ENCODE results near the gene SUFU.

The SUFU gene

DNA sequence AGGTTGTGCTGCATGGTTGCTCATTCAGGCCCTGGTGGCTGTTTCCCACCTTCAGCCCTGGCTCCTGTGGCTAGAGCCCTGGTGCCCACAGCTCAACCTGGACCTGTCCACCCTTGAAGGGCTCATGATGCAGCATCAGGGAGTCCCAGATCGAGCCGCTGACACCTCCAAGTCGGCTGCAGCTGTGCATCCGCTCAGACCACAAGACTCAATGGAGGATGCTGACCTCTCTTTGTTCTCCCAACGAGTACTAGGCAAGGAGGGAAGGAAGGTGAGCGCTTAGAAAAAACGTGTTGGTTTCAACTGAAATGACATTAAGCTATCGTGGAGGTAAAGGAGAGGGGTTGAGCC lies 43.0 kb upstream of the SUFU start:
- no peak for DNase-seq (ENCODE audit: extremely low spot score)
- CTCF ChIA-PET, result no interaction called here
- POLR2A ChIA-PET, result interaction anchor here (0.9 to 4.9 kb wide), 5 partner anchors 10 to 40 kb away, joined by 4 to 101 read pairs (median 5); partner anchors contain the start of genes C10orf95, CUEDC2 and FBXL15
- TF ChIP-seq HDGF (IDR thresholded peaks at IDR 0.05; ENCODE audit: borderline replicate concordance), result 0 out of 2 replicates have a peak, but pooled peaks have one; percentile 43
- TF ChIP-seq NFRKB (IDR thresholded peaks at IDR 0.05), result no peak

DNA sequence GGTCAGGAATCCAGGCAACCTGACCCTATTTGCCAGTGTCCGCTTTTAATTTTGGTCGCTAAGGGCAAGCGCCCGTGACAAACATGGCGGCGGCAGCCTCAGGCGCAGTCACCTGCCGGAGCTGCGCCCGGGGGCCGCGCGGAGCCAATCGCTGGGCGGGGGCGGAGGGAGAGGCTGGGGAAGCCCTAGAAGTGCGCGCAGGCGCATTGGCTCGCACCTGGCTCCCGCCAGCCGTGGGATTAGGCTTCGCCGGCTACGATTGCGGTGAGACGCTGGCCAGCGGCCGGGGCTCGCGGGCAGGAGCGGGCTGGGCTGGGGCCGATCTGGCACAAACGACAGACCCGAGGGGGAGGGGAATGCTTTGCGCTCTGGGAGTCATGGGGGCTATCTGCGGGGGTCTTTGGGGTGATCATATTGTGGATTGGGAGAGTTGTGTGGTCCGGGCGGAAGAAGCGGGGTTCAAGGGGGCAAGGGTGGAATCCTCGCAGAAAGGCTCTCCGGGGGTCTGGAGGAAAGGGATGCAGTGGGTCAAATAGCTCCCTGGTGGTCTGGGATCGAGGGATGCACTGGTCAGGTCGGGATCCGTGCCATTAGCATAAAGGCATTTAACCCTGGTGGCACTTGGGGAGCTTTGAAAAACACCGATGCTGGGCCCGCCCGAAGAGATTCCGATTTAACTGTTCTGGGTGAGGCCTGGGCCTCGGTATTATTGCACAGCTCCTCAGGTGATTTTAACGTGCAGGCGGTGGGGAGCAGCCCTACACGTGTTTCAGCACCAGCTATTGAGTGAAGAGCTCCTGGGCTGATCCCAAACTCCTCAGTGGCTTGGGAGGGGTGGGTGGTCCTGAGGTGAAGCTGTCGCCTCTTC lies 42.4 kb upstream of the SUFU start:
- ChIA-PET CTCF (interaction anchor here (1.0 to 2.8 kb wide), 3 partner anchors 9 to 230 kb away, joined by 3 to 24 read pairs (median 3); partner anchors contain the start of gene C10orf95), POLR2A (interaction anchor here (0.6 to 4.9 kb wide), 13 partner anchors 10 to 62 kb away, joined by 3 to 101 read pairs (median 4); partner anchors contain the start of genes C10orf95, CUEDC2 and FBXL15)
- DNase-seq (ENCODE audit: extremely low spot score), result peak; percentile 100
- TF ChIP-seq HDGF (IDR thresholded peaks at IDR 0.05; ENCODE audit: borderline replicate concordance) (no peak), SP1 (IDR thresholded peaks at IDR 0.05) (no peak), TARDBP (IDR thresholded peaks at IDR 0.05) (no peak), FOXM1 (IDR thresholded peaks at IDR 0.05; ENCODE audit: borderline replicate concordance) (peak; percentile 11; the same call in 1 of the 2 replicates), FOXA1 (IDR thresholded peaks at IDR 0.05) (no peak), ZNF384 (IDR thresholded peaks at IDR 0.05) (no peak), L3MBTL2 (conservative IDR thresholded peaks at IDR 0.05) (peak; percentile 87), ARNT (IDR thresholded peaks at IDR 0.05) (no peak)

- no peak for DNase-seq (ENCODE audit: extremely low spot score)
- CTCF ChIA-PET, result interaction anchor here (0.7 to 2.8 kb wide), 5 partner anchors 10 to 63 kb away, joined by 3 to 24 read pairs (median 3); partner anchors contain the start of gene C10orf95
- POLR2A ChIA-PET, result interaction anchor here (0.6 to 4.9 kb wide), 12 partner anchors 9 to 514 kb away, joined by 3 to 101 read pairs (median 4); partner anchors contain the start of genes C10orf95, CUEDC2, FBXL15 and SUFU
- TF ChIP-seq FOXM1 (IDR thresholded peaks at IDR 0.05; ENCODE audit: borderline replicate concordance), result no peak
- TF ChIP-seq FOXK2 (IDR thresholded peaks at IDR 0.05), result no peak
- no peak for TF ChIP-seq HDGF (IDR thresholded peaks at IDR 0.05; ENCODE audit: borderline replicate concordance)
- TF ChIP-seq CTBP1 (IDR thresholded peaks at IDR 0.05; ENCODE audit: borderline replicate concordance), result no peak
These were observed 41.2 kb upstream of the SUFU start for GRCh38 chr10:102462512-102463054.

- TF ChIP-seq SUZ12 (IDR thresholded peaks at IDR 0.05) (no peak), FOXA1 (IDR thresholded peaks at IDR 0.05) (no peak), HDGF (IDR thresholded peaks at IDR 0.05; ENCODE audit: borderline replicate concordance) (no peak), FOXK2 (IDR thresholded peaks at IDR 0.05) (no peak), SP1 (IDR thresholded peaks at IDR 0.05) (no peak), BHLHE40 (IDR thresholded peaks at IDR 0.05; ENCODE audit: borderline replicate concordance) (no peak), CTBP1 (IDR thresholded peaks at IDR 0.05; ENCODE audit: borderline replicate concordance) (no peak), L3MBTL2 (conservative IDR thresholded peaks at IDR 0.05) (no peak)
- ChIA-PET POLR2A (interaction anchor here (3.6 to 4.9 kb wide), 3 partner anchors 13 to 43 kb away, joined by 23 to 101 read pairs (median 41); partner anchors contain the start of genes C10orf95, CUEDC2 and FBXL15), CTCF (interaction anchor here (2.8 kb wide), 1 partner anchor 11 kb away, joined by 24 read pairs; the partner anchor contains the start of gene C10orf95)
- DNase-seq (ENCODE audit: extremely low spot score), result no peak
These were observed 39.8 kb upstream of the SUFU start for GRCh38 chr10:102463983-102464382.

GRCh38 chr10:102465466-102465865 lies 38.3 kb upstream of the SUFU start:
- DNase-seq (ENCODE audit: extremely low spot score), result no peak
- POLR2A ChIA-PET, result interaction anchor here (1.1 to 3.2 kb wide), 2 partner anchors 15 to 33 kb away, joined by 4 to 11 read pairs; partner anchors contain the start of gene CUEDC2
- TF ChIP-seq CTBP1 (IDR thresholded peaks at IDR 0.05; ENCODE audit: borderline replicate concordance) (no peak), FOXK2 (IDR thresholded peaks at IDR 0.05) (no peak), LEF1 (IDR thresholded peaks at IDR 0.05; ENCODE audit: borderline replicate concordance) (no peak), ELF4 (IDR thresholded peaks at IDR 0.05) (no peak), HDGF (IDR thresholded peaks at IDR 0.05; ENCODE audit: borderline replicate concordance) (no peak), PKNOX1 (IDR thresholded peaks at IDR 0.05) (no peak)
- CTCF ChIA-PET, result interaction anchor here (0.9 kb wide), 1 partner anchor 13 kb away, joined by 3 read pairs; no protein-coding TSS in a partner anchor

DNA sequence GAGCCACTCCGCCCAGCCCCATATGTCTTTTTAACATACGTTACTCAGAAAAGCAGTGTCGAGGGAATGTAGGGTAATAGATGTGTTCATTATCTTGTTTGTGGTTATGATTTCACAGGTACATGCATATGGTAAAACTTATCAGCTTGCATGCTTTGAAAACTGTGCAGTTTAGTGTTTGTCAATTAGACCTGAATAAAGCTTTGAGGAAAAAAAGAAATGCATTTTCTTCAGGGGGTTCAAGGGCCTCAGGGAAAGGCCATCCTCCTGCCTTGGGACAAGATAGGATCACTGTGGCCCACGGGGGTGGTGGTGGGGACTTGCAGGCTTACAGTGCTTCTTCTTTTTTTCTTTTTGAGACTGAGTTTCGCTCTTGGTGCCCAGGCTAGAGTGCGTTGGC lies 36.5 kb upstream of the SUFU start:
- TF ChIP-seq CTBP1 (IDR thresholded peaks at IDR 0.05; ENCODE audit: borderline replicate concordance), result no peak
- TF ChIP-seq ARNT (IDR thresholded peaks at IDR 0.05), result no peak
- no peak for TF ChIP-seq FOXM1 (IDR thresholded peaks at IDR 0.05; ENCODE audit: borderline replicate concordance)
- no peak for TF ChIP-seq FOXK2 (IDR thresholded peaks at IDR 0.05)
- no peak for TF ChIP-seq TARDBP (IDR thresholded peaks at IDR 0.05)
- TF ChIP-seq NFRKB (IDR thresholded peaks at IDR 0.05), result no peak
- no peak for TF ChIP-seq SP1 (IDR thresholded peaks at IDR 0.05)
- no peak for TF ChIP-seq SUZ12 (IDR thresholded peaks at IDR 0.05)
- TF ChIP-seq BHLHE40 (IDR thresholded peaks at IDR 0.05; ENCODE audit: borderline replicate concordance), result no peak
- no peak for TF ChIP-seq PKNOX1 (IDR thresholded peaks at IDR 0.05)
- no peak for TF ChIP-seq HDGF (IDR thresholded peaks at IDR 0.05; ENCODE audit: borderline replicate concordance)
- TF ChIP-seq FOXA1 (IDR thresholded peaks at IDR 0.05), result no peak
- no peak for TF ChIP-seq L3MBTL2 (conservative IDR thresholded peaks at IDR 0.05)
- TF ChIP-seq ZNF384 (IDR thresholded peaks at IDR 0.05), result no peak
- TF ChIP-seq LEF1 (IDR thresholded peaks at IDR 0.05; ENCODE audit: borderline replicate concordance), result no peak
- no peak for TF ChIP-seq ELF4 (IDR thresholded peaks at IDR 0.05)
- DNase-seq (ENCODE audit: extremely low spot score), result no peak
- CTCF ChIA-PET, result no interaction called here
- POLR2A ChIA-PET, result interaction anchor here (3.2 kb wide), 1 partner anchor 35 kb away, joined by 11 read pairs; the partner anchor contains the start of gene CUEDC2
